Activated CD8-positive, alpha-beta T cell treated with anti-CD3 and anti-CD28 coated beads for 36 hours (primary cell): ENCODE data around the gene WBP2. TPM values are rescaled to one million over a fixed set of nuclear protein-coding genes. Genes with fewer than 3 reads are reported as not detected.

Experiments used
- ATAC-seq: fragments of 200-7000 bp; cut with Tn5 transposase; one replicate; pipeline ENCODE4 v1.10.0; 2021; ENCODE audit warnings: mild to moderate bottlenecking, moderate library complexity
- CTCF ChIA-PET: fragments of 350-600 bp; sonication (Branson Sonifier 250); formaldehyde crosslinking; loops from one replicate; lab custom pipeline; 2021; ENCODE audit warnings: antibody characterized with exemption; lab: Charles Lee
- POLR2A ChIA-PET: fragments of 350-600 bp; sonication (Branson Sonifier 250); formaldehyde crosslinking; loops from one replicate; lab custom pipeline; 2021; ENCODE audit warnings: antibody characterized with exemption; lab: Charles Lee
- DNase-seq: peaks from one replicate; pipeline ENCODE4 v3.0.0-alpha.2; 2020
- H3K27ac Mint-ChIP-seq: one replicate; pipeline ENCODE4 v1.8.0; 2021; ENCODE audit warnings: mild to moderate bottlenecking, mixed read lengths
- H3K27me3 Mint-ChIP-seq: one replicate; pipeline ENCODE4 v1.8.0; 2021; ENCODE audit warnings: mixed read lengths
- H3K36me3 Mint-ChIP-seq: one replicate; pipeline ENCODE4 v1.8.0; 2021; ENCODE audit warnings: low read depth, mixed read lengths
- H3K4me1 Mint-ChIP-seq: one replicate; pipeline ENCODE4 v1.8.0; 2021; ENCODE audit warnings: low read depth, mixed read lengths
- H3K4me3 Mint-ChIP-seq: one replicate; pipeline ENCODE4 v1.8.0; 2021; ENCODE audit warnings: mild to moderate bottlenecking, moderate library complexity, mixed read lengths
- H3K9me3 Mint-ChIP-seq: one replicate; pipeline ENCODE4 v1.8.0; 2021; ENCODE audit warnings: mixed read lengths
- intact Hi-C: fragments of 100-400 bp; cut with micrococcal nuclease; formaldehyde crosslinking; loops from one replicate; pipeline ENCODE4 v1.10.0; 2022
- total RNA-seq, 2 experiments: library from RNA; stranded (reverse); gene quantifications; one replicate each; pipeline ENCODE4 v1.2.3, GENCODE V29; 2021
- TF ChIP-seq, protein P1 (sequence below): fragments of 200-600 bp; IDR thresholded peaks from one replicate; pipeline ENCODE4 v1.8.0; 2022; ENCODE audit warnings: antibody characterized with exemption, mild to moderate bottlenecking

WBP2 gene
- total RNA-seq, 2 experiments from 2014 or later = 54.4 to 58.5 TPM

DNA sequence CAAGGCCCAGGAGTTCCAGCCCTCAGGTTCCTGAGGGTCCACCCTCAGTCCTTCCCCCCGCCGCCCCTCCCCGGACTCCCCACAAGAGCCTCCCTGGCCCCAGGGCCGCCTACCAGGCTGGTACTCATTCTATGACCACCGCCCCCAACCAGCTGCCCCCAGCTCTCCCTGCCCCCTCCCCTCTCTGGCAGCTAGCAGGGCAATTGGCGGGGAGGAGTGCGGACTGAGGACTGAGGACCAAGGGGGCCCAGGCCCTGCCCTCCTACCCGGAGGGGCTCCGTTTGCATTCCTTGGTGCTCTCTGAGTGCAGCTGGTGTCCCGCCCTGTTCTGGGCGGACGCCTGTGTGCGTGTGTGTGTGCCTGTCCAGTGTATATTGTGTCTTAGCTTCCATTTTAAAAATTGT lies 30.0 kb downstream of the WBP2 start:
- TF ChIP-seq, protein P1, sequence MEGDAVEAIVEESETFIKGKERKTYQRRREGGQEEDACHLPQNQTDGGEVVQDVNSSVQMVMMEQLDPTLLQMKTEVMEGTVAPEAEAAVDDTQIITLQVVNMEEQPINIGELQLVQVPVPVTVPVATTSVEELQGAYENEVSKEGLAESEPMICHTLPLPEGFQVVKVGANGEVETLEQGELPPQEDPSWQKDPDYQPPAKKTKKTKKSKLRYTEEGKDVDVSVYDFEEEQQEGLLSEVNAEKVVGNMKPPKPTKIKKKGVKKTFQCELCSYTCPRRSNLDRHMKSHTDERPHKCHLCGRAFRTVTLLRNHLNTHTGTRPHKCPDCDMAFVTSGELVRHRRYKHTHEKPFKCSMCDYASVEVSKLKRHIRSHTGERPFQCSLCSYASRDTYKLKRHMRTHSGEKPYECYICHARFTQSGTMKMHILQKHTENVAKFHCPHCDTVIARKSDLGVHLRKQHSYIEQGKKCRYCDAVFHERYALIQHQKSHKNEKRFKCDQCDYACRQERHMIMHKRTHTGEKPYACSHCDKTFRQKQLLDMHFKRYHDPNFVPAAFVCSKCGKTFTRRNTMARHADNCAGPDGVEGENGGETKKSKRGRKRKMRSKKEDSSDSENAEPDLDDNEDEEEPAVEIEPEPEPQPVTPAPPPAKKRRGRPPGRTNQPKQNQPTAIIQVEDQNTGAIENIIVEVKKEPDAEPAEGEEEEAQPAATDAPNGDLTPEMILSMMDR = no peak
- intact Hi-C loops = no loop called here
- H3K4me3 Mint-ChIP-seq = no peak overlapping the region
- POLR2A ChIA-PET = interaction anchor here (0.8 to 6.6 kb wide), 12 partner anchors 8 to 71 kb away, joined by 3 to 53 read pairs (median 4); partner anchors contain the start of gene UNK
- H3K9me3 Mint-ChIP-seq = no peaks in the 10 kb centered on the region
- no peak for DNase-seq
- ATAC-seq = no peak
- H3K4me1 Mint-ChIP-seq = peaks cover 31% of the 10 kb centered on the region
- peaks cover 13% of the 10 kb centered on the region for H3K36me3 Mint-ChIP-seq
- H3K27me3 Mint-ChIP-seq = no peaks in the 10 kb centered on the region
- CTCF ChIA-PET = interaction anchor here (1.2 to 13.1 kb wide), 4 partner anchors 22 to 77 kb away, joined by 3 to 105 read pairs (median 10); partner anchors contain the start of genes UNC13D and WBP2
- H3K27ac Mint-ChIP-seq = peak overlapping the region; percentile 77

DNA sequence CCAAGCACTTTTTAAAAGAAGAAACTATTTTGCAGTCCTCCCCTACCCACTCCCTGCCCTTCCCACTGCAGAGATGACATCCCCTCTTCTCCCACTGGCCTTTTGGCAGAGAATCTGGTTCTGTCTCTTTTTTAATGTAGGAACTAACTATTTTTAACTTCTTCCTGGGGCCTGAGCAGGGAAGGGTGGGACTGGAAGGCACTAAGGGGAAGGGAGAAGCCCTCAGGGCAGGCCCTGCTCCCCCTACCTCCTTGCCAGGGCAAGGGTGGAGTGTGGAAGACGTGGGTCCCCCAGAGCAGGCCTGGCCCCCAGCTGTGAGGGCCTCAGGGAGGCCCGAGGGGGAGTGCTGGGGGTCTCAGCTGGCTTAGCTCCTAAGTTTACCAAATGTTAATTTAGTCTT lies 30.5 kb downstream of the WBP2 start:
- no peak overlapping the region for H3K27ac Mint-ChIP-seq
- DNase-seq (no peak), ATAC-seq (no peak)
- H3K9me3 Mint-ChIP-seq = no peaks in the 10 kb centered on the region
- TF ChIP-seq, protein P1 = no peak
- H3K4me3 Mint-ChIP-seq = no peak overlapping the region
- ChIA-PET POLR2A (interaction anchor here (0.8 to 6.6 kb wide), 10 partner anchors 9 to 71 kb away, joined by 3 to 53 read pairs (median 4); partner anchors contain the start of gene UNK), CTCF (interaction anchor here (1.2 to 13.1 kb wide), 3 partner anchors 22 to 71 kb away, joined by 3 to 105 read pairs (median 15); partner anchors contain the start of genes UNC13D and WBP2)
- no peaks in the 10 kb centered on the region for H3K27me3 Mint-ChIP-seq
- intact Hi-C loops = no loop called here
- H3K4me1 Mint-ChIP-seq = peaks cover 31% of the 10 kb centered on the region
- peaks cover 12% of the 10 kb centered on the region for H3K36me3 Mint-ChIP-seq

DNA sequence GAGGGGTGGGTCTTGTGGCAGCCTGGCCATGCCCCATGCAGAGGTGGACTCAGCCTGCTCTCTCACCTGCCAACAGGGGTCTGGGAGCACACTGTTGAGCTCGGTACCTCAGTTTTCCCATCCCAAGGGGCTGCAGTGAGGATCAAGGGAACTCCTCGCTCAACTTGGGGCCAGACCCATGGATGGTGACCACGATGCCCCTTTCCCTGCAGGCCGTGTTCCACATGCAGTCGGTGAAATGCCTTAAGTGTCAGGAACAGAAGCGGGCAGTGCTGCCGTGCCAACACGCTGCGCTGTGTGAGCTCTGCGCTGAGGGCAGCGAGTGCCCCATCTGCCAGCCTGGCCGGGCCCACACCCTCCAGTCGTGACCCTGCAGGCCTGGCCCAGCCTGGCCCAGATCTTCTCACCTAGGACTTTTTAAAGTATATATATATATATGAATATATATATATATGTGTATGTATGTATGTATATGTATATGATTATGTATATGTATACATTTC lies 31.0 kb downstream of the WBP2 start:
- no peaks in the 10 kb centered on the region for H3K9me3 Mint-ChIP-seq
- ChIA-PET CTCF (interaction anchor here (1.8 to 3.4 kb wide), 2 partner anchors 9 to 71 kb away, joined by 7 to 15 read pairs; no protein-coding TSS in a partner anchor), POLR2A (interaction anchor here (0.8 to 6.6 kb wide), 9 partner anchors 8 to 47 kb away, joined by 3 to 53 read pairs (median 4); partner anchors contain the start of gene UNK)
- H3K4me3 Mint-ChIP-seq = no peak overlapping the region
- TF ChIP-seq, protein P1 = no peak
- intact Hi-C loops = no loop called here
- H3K36me3 Mint-ChIP-seq = peaks cover 13% of the 10 kb centered on the region
- no peaks in the 10 kb centered on the region for H3K27me3 Mint-ChIP-seq
- peaks cover 31% of the 10 kb centered on the region for H3K4me1 Mint-ChIP-seq
- no peak overlapping the region for H3K27ac Mint-ChIP-seq
- DNase-seq (no peak), ATAC-seq (no peak)

DNA sequence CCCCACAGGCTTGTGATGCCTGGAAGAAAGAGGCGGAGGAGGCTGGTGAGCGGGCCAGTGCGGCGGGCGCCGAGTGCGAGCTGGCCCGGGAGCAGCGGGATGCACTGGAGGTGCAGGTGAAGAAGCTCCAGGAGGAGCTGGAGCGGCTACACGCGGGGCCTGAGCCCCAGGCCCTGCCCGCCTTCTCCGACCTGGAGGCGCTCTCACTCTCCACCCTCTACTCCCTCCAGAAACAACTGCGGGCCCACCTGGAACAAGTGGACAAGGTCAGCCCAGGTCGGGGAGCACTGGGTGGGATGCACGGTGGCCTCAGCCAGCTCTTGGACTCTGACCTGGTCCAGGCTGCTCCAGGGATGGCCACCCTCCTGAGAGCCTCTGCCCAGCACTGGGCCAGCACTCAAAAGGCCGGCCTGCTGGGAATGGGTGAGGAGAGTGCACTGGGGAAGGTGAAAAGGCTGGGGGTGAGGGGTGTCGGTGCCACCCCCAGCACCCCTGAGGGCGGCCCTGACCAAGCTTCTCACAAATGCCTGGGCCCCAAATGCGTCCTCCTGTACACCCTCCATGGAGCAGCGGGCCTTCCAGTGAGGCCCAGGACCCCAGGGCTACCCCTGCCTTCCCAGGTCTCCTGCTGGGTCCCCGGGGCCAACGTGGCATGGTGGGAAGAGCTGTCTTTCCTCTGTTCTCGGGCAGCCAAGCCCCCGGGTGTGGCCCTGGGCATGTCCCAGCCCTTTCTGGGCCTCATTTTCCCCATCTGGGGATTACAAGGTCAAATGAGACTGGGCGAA lies 31.7 kb downstream of the WBP2 start:
- Mint-ChIP-seq H3K36me3 (peaks cover 16% of the 10 kb centered on the region), H3K4me3 (no peak overlapping the region), H3K27me3 (no peaks in the 10 kb centered on the region), H3K9me3 (no peaks in the 10 kb centered on the region), H3K27ac (no peak overlapping the region), H3K4me1 (peaks cover 31% of the 10 kb centered on the region)
- DNase-seq = no peak
- ChIA-PET POLR2A (interaction anchor here (0.8 to 6.6 kb wide), 7 partner anchors 9 to 51 kb away, joined by 3 to 53 read pairs (median 4); partner anchors contain the start of gene UNK), CTCF (interaction anchor here (1.8 to 3.4 kb wide), 3 partner anchors 9 to 70 kb away, joined by 6 to 15 read pairs (median 7); no protein-coding TSS in a partner anchor)
- no peak for ATAC-seq
- intact Hi-C loops = no loop called here
- TF ChIP-seq, protein P1 = no peak
